Measurements from ENCODE around the gene KCND2.

The KCND2 gene

DNA sequence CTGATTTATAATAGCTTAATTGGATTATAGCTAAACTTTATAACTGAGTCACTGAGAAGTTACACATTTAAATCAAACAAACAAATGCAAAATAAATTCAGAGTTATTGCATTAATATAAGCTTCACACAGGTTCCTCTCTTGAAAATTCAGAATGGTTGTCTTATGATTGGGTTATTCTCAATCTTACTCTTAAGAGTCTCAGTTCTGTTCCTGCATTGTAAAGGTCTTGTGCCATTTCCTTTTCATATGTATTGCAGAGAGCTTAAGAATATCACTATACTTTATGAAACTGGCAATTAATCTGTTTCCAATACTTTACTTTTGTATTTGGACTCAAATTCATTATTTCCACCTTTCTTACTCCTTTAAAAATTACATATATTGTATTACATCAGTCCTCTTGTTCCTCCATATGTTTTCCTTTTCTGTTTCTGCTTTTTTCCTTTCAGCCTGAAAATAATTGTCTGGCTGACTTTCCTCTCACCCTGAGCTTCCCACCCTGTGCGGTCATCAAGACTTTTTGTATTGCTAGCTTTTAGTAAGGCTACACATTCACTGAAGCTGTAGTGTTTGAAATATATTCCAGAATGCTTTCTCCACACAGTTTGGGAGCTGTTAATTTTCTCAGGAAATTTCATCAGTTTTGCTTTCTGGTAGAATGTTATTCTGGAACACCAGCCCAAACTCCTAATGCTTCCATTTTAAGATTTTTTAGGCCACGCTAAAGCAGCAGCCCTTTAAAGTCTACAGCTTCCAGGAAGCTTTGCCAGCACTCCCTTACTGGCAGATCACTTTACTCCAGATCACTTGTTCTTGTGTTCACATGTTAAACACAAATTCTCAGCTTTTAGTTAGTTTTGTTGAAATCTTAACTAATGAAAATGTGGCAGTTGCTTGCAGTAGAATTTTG, 139.4 kb downstream of the KCND2 start:
- no peak for DNase-seq

GRCh38 chr7:120413164-120413563, 140.2 kb downstream of the KCND2 start:
- no peak for DNase-seq

GRCh38 chr7:120417244-120417979, 144.4 kb downstream of the KCND2 start:
- no peak for DNase-seq

DNA sequence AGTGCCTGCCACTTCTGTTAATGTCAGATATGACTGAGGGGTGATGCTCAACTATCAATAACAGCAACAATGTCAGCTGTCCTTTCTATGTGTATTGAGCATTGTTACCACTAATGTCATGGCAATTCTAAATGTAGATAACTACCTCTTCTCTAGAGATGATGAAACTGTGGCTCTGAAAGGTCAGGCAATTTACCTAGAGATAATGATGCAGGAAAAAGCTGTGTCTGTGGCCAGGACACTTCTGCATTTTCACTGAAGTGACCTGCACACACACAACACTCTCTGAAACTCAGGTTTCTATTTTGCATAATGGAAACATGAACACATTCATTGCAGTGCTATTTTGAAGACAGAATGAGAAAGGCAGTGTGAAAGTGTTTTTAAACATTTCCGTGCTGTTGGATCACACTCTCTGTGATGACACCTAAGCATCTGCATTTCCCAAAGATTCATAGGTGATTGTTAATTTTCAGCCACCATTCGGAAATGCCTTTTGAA, 148.2 kb downstream of the KCND2 start:
- no peak for DNase-seq

- DNase-seq, result no peak
Observed at GRCh38 chr7:120431016-120431415, 158.0 kb downstream of the KCND2 start.

GRCh38 chr7:120436487-120437060, 163.6 kb downstream of the KCND2 start:
- DNase-seq, result no peak

DNA sequence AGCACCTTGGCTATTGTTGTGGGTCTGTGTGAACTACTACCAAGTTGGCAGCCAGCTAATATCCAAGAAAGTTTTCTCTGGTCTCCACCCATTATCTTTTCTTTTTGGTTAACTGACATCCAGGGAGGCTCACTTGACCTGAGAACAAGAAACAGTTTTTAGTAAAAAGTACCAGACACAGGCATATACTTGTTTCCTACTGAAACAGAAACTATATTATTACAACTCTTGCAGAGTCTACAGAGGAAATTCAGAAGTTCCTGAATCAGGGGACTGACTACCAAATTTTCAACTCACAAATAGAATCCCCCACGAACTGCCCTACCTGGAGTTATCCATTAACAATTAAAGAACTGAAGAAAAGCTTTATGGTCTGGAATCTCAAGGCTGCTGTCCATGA, 168.9 kb downstream of the KCND2 start:
- no peak for DNase-seq

DNA sequence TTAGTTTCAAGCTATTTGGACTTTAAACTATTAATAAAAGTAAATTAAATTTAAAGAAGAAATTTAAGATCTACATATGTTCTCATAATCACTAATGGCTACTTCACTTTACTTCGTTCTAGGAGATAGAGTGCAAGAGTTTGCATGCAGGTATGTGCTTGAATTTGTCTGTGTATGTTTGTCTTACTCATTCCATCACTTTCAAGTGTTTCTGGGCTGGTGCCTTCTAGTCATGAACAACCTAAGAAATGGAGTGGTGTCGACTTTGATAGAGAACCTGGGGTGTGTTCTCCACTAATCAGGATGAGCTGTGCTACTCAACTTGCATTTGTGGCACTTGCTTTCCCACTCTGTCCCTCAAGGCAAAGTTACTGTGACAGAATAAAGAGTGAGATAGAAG, 169.9 kb downstream of the KCND2 start:
- no peak for DNase-seq

DNA sequence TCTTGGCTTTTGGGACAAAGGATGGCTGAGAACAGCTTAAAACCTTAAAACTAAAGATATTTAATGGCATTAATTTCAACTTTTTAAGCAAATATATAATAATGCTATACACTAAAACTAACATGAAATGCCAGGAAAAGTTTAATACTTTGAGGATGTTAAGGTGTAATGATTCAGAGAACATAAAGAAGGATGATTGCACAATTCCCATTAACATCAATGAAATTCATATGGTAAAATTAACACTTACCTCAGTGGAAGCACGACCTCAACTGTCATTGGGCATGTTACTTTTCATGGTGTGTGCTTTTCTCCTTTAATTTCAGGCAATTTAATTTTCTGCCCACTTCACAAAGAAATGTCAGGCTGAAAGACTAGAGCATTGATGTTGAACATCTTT, 171.7 kb downstream of the KCND2 start:
- no peak for DNase-seq

DNA sequence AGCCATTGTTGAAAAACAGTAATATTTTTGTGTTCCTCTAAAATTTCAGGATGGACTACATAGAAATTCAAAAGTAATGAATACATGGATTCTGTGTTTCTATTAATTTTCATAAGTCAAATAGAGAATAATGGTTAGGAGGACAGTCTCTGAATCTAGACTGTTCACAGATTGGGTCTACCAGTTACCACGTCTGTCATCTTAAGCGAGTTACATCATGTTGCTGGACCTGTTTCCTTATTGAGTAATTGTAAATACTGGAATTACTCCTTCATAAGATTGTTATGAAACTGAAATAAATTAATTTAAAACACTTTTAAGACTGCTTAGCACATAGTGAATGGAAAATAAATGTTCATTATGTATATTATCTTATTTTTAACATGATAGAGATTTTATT, 172.3 kb downstream of the KCND2 start:
- no peak for DNase-seq

DNA sequence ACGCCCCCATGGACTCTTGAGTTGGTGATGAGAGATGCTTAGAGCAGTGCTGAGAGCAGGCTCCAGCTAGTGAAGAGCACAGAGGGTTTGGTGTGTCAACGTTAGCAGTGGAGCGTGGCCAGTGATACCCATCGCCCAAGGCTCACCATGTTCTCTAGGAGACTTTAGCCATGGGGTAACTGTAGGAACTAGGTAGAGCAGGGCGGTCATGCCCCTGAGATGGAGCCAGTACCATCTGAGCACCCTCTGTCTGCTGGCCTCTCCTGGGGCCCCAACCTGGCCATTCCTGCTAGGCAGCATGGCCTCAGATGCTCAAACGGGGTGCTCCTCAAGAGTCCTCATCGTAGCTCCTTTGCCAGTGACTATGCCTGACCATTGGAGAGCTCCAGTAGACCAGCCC, 179.7 kb downstream of the KCND2 start:
- no peak for DNase-seq

DNA sequence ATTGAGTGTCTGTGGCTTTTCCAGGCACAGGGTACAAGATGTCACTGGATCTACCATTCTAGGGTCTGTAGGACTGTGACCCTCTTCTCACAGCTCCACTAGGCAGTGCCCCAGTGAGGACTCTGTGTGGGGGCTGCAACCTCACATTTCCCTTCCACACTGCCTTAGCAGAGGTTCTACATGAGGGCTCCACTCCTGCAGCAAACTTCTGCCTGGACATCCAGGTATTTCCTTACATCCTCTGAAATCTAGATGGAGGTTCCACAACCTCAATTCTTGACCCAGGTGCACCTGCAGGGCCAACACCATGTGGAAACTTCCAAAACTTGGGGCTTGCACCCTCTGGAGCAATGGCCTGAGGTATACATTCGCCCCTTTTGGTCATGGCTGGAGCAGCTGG, 183.7 kb downstream of the KCND2 start:
- DNase-seq, result no peak

DNA sequence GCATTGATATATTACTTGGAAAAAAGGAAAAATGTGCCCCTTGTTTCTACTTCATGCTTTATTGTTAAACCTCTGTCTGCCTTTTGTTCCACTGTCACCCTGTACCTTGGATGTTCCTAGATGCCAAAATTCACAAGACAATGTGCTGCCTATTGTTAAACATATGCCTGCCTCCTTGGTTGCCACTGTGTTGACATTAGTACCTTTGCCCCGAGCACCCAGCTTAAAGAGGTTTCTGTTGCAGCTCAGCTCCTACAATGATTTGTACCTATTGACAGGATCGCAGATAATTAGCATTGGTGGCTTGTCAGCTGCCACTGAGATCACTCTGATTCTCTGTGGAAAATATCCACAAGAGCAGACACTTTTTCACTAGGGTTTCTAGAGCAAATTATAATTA, 188.0 kb downstream of the KCND2 start:
- DNase-seq, result no peak

DNA sequence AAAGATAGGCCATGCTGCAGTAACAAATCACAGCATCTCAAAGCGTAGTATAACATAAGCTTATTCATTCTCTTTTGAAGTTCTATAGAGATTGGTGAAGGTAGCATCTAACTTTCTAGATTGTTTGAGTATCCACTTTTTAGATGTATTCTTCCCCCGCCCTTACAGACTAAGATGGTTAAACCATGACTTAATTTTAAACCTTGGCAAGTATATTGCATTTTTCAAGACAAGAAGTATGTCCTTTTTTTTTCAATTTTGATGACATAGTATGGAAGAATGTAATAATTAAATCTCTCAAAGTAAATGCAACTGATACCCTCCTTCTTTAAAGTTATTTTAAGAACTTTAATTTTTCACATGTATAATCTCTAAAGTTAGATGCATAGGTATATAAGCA, 190.0 kb downstream of the KCND2 start:
- DNase-seq, result no peak

- DNase-seq, result no peak
Observed at GRCh38 chr7:120464104-120464503, 191.1 kb downstream of the KCND2 start.

DNA sequence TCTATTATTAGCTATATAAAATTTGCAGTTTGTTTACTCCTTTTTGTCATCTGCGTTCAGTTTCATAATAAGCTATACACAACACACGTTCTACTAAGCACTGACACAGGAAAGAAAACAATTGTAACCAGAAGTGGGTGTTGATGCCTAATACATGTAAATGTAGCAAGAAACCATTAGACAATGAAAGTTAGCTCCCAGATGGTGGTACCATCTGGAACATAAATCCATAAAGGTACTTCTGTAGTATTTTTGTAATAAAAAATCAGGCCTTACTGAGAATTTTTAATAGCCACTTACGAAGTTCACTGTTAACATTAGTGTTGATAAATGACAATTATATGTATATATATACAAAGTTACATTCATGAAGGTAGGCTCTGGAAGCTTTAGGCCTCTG, 194.7 kb downstream of the KCND2 start:
- no peak for DNase-seq

- no peak for DNase-seq
Observed at GRCh38 chr7:120468611-120469010, 195.6 kb downstream of the KCND2 start.

- no peak for DNase-seq
Observed at GRCh38 chr7:120472892-120473291, 199.9 kb downstream of the KCND2 start.

DNA sequence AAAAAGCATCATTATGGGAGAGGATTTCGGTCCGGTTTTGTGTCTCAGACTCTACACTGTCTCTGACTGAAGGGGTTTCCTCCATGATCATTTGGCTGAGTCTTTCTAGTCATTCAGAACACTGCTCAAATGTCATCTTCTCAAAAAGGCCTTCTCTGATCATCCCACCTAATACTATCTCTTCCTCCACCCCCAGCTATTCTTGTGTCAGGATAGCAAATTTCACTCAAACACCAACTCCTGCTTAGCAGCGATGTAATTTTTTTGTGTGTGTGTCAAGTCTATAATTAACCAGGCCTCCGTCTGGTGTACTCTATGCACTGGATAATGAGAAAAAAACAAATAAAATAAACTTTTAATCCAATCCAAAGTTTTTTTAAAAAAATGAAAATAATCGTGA, 200.4 kb downstream of the KCND2 start:
- no peak for DNase-seq

DNA sequence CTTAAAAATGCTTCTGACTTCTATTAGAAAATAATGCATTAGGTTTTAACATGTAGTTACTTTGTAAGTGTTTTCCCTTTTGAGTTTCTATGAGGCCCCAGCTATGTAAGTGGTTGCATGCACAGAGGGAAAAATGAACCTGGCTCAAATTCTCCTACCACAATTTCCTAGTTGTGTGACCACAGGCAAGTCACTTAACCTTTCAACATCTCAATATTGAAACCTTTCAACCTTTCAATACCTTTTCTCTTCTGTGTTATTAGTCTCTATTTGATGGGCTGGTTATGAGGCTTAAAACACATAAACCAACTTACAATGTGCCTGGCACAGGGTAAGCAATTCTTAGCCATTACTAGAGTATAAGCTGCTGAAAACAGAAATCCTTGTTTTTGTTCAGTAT, 203.0 kb downstream of the KCND2 start:
- DNase-seq, result no peak

DNA sequence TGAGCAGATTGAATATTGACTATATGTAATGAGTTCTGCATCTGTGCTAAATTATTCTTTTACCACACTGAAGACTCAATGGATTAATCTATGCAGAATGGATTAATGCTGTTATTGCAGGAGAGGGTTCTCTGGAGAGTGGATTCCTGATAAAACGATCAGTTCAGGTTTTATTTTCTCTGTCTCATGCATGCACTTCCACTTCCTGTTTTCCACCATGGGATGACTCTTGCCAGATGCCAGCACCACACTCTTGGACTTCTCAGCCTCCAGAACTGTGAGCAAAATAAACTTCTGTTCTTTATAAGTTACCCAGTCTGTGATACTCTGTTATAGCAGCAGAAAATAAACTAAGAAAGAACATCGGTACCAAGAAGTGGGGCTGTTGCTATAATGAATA, 207.5 kb downstream of the KCND2 start:
- no peak for DNase-seq

DNA sequence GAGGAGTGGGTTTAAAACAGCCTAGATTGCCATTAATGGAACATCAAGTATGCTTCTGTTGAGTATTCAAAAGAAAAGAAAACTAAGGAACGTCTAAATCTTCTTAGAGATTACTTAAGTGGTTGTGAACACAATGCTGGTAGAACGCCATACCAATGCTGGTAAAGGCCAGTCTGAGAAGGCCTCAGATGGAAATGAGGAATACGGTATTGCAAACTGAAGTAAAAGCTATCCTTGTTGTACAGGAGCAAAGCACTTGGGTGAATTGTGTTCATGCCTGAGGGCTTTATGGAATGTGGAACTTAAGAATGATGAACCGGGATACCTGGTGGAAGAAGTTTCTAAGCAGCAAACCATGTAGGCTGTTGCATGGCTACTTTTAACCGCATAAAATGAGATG, 208.0 kb downstream of the KCND2 start:
- DNase-seq, result no peak

DNA sequence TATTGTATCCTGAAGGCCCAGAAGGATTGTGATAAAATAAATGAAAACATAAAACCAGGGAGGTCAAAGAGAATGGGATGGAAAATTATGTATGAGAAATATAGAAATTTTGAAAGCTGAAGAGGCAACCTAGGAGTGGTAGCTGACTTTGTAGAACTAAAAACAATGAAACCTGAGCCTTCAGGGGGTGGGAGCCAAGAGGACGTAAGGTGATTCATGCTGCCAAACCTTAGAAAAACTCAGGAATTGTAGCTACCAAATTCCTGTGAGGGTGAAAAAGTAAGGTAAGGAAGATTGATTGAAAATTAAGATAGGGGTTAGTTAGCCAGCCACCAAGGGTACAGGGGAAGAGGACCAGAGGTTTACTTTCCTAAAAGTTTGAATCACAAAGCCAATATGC, 213.2 kb downstream of the KCND2 start:
- DNase-seq, result no peak

- DNase-seq, result no peak
Observed at GRCh38 chr7:120502132-120502531, 229.2 kb downstream of the KCND2 start.
